GM19099 (cell line): ENCODE measurements around the gene SCEL.

ENCODE experiments used
- POLR2A ChIP-seq: IDR thresholded peaks from 3 replicates; pipeline ENCODE4 v1.6.1; 2011; ENCODE audit warnings: low read depth; ENCODE audit not compliant: insufficient read length; ENCODE audit errors: extremely low read depth

SCEL gene

GRCh38 chr13:77535448-77535847 lies at the start of gene SCEL:
Gene SCEL, plus strand, starts transcription at chr13:77535706. Its CDS starts 20,170 bp downstream, at chr13:77555876.
- no peak for TF ChIP-seq POLR2A

GRCh38 chr13:77489566-77490337 lies 45.8 kb upstream of the SCEL start:
- TF ChIP-seq POLR2A: no peak

GRCh38 chr13:77492982-77493381 lies 42.5 kb upstream of the SCEL start:
- TF ChIP-seq POLR2A: no peak

- TF ChIP-seq POLR2A: no peak
Observed at GRCh38 chr13:77494226-77494625, 41.3 kb upstream of the SCEL start.

- TF ChIP-seq POLR2A: no peak
Observed at GRCh38 chr13:77497350-77497749, 38.2 kb upstream of the SCEL start.

GRCh38 chr13:77497835-77498234 lies 37.7 kb upstream of the SCEL start:
- no peak for TF ChIP-seq POLR2A

GRCh38 chr13:77502104-77502720 lies 33.3 kb upstream of the SCEL start:
- TF ChIP-seq POLR2A: no peak

- TF ChIP-seq POLR2A: no peak
Observed at GRCh38 chr13:77503398-77503797, 32.1 kb upstream of the SCEL start.

- no peak for TF ChIP-seq POLR2A
Observed at GRCh38 chr13:77506874-77507273, 28.6 kb upstream of the SCEL start.

GRCh38 chr13:77507931-77508776 lies 27.4 kb upstream of the SCEL start:
- TF ChIP-seq POLR2A: no peak

- no peak for TF ChIP-seq POLR2A
Observed at GRCh38 chr13:77508959-77509620, 26.4 kb upstream of the SCEL start.

GRCh38 chr13:77510156-77510555 lies 25.4 kb upstream of the SCEL start:
- no peak for TF ChIP-seq POLR2A

- no peak for TF ChIP-seq POLR2A
Observed at GRCh38 chr13:77511552-77511951, 24.0 kb upstream of the SCEL start.

- TF ChIP-seq POLR2A: no peak
Observed at GRCh38 chr13:77513719-77514335, 21.7 kb upstream of the SCEL start.

GRCh38 chr13:77514336-77514726 lies 21.2 kb upstream of the SCEL start:
- TF ChIP-seq POLR2A: no peak
